HCT116 (cell line): Measurements from ENCODE around the gene NINJ1. TPM values are rescaled to one million over a fixed set of nuclear protein-coding genes. Genes with fewer than 3 reads are reported as not detected.

ENCODE experiments used
- ATAC-seq: fragments of 200-7000 bp; cut with Tn5 transposase; 2 replicates; pipeline ENCODE4 v1.9.1; 2020; ENCODE audit warnings: mild to moderate bottlenecking, moderate library complexity
- BruUV-seq: library from RNA; stranded (reverse); fragments of 400-500 nt; replicated peaks from 2 replicates; lab custom pipeline; 2021; lab: Mats Ljungman, UMichigan
- CTCF ChIA-PET: fragments of 300-600 bp; sonication (Branson Sonifier 250); formaldehyde crosslinking; loops from one replicate; lab custom pipeline; 2021; ENCODE audit warnings: antibody characterized with exemption; lab: Charles Lee
- POLR2A ChIA-PET: fragments of 300-600, 350-600 bp; sonication (Branson Sonifier 250); formaldehyde crosslinking; loops from one replicate; lab custom pipeline; 2021; ENCODE audit warnings: antibody characterized with exemption; lab: Charles Lee
- RAD21 ChIA-PET, 2 experiments: fragments of 300-600 bp; sonication (Branson Sonifier 250); formaldehyde crosslinking; loops; one replicate each; lab custom pipeline; 2023; ENCODE audit warnings: low total read pairs in 2 of 2; ENCODE audit not compliant: uncharacterized antibody in 2 of 2, unreplicated experiment in 2 of 2, low non-redundant PET in 1 of 2; lab: Charles Lee
- DNase-seq: peaks from one replicate; pipeline ENCODE4 v3.0.0-alpha.2; 2010; ENCODE audit warnings: low read depth, low spot score
- H2AFZ ChIP-seq: fragments of 200-600 bp; shearing (Covaris generic), sonication (generic); 2 replicates; pipeline ENCODE4 v1.6.1; 2017; ENCODE audit warnings: low read depth, mixed run types, mixed read lengths, antibody characterized with exemption, low read length; ENCODE audit not compliant: poor library complexity, severe bottlenecking
- H3K27ac ChIP-seq: 2 replicates; pipeline ENCODE4 v1.5.1; 2012; ENCODE audit warnings: low read depth, low read length
- H3K27me3 ChIP-seq: fragments of 200-600 bp; sonication (generic); 2 replicates; pipeline ENCODE4 v1.6.1; 2016; ENCODE audit warnings: mixed run types, low read length, mixed read lengths; ENCODE audit not compliant: insufficient read depth
- H3K36me3 ChIP-seq, 2 experiments: fragments of 200-500 bp in 1 of 2; fragments of 200-600 bp in 1 of 2; sonication (Bioruptor generic) in 1 of 2; sonication (generic) in 1 of 2; 2 replicates each; pipeline versions ENCODE4 v1.5.1 to v1.6.1; 2014 to 2016; ENCODE audit warnings: low read length in 2 of 2, inconsistent platforms in 1 of 2, mixed read lengths in 1 of 2, mixed run types in 1 of 2; ENCODE audit not compliant: insufficient read depth in 2 of 2, control insufficient read depth in 1 of 2
- H3K4me1 ChIP-seq, 2 experiments: fragments of 200-600 bp in 1 of 2; sonication (generic) in 1 of 2; 2 replicates each; pipeline versions ENCODE4 v1.5.1 to v1.6.1; 2012 to 2017; ENCODE audit warnings: low read length in 2 of 2, inconsistent platforms in 1 of 2, mild to moderate bottlenecking in 1 of 2, mixed read lengths in 1 of 2, mixed run types in 1 of 2, moderate library complexity in 1 of 2; ENCODE audit not compliant: insufficient read depth in 2 of 2, control insufficient read depth in 1 of 2
- H3K4me2 ChIP-seq: fragments of 200-600 bp; sonication (generic); 2 replicates; pipeline ENCODE4 v1.6.1; 2017; ENCODE audit warnings: mixed run types, low read length, mixed read lengths
- H3K4me3 ChIP-seq, 2 experiments: fragments of 200-600 bp in 1 of 2; sonication (generic) in 1 of 2; replicated peaks in 1 of 2; 2 replicates each; pipeline ENCODE4 v1.5.1; 2011 to 2016; ENCODE audit warnings: low read length in 2 of 2, control low read depth in 1 of 2, low read depth in 1 of 2, mild to moderate bottlenecking in 1 of 2, mixed read lengths in 1 of 2, mixed run types in 1 of 2
- H3K79me2 ChIP-seq: fragments of 200-600 bp; sonication (generic); 2 replicates; pipeline ENCODE4 v1.6.1; 2017; ENCODE audit warnings: mild to moderate bottlenecking, mixed run types, low read length, moderate library complexity, mixed read lengths; ENCODE audit not compliant: insufficient read depth
- H3K9ac ChIP-seq: fragments of 200-600 bp; sonication (generic); 2 replicates; pipeline ENCODE4 v1.6.1; 2016; ENCODE audit warnings: low read length, mixed read lengths
- H3K9me2 ChIP-seq: fragments of 200-600 bp; sonication (generic), shearing (Covaris generic); 2 replicates; pipeline ENCODE4 v1.6.1; 2017; ENCODE audit warnings: mixed run types, mild to moderate bottlenecking, moderate library complexity; ENCODE audit not compliant: insufficient read depth
- H3K9me3 ChIP-seq, 2 experiments: fragments of 200-500 bp in 1 of 2; fragments of 200-600 bp in 1 of 2; sonication (Bioruptor generic) in 1 of 2; sonication (generic) in 1 of 2; 2 replicates each; pipeline ENCODE4 v1.6.1; 2014 to 2017; ENCODE audit warnings: low read length in 2 of 2, mixed read lengths in 2 of 2, inconsistent platforms in 1 of 2, low read depth in 1 of 2, mild to moderate bottlenecking in 1 of 2, mixed run types in 1 of 2, moderate library complexity in 1 of 2; ENCODE audit not compliant: control insufficient read depth in 1 of 2, insufficient read depth in 1 of 2
- H4K20me1 ChIP-seq: fragments of 200-600 bp; sonication (generic), shearing (Covaris generic); 2 replicates; pipeline ENCODE4 v1.6.1; 2017; ENCODE audit warnings: mixed run types, mild to moderate bottlenecking, moderate library complexity; ENCODE audit not compliant: insufficient read depth
- ATF3 ChIP-seq: IDR thresholded peaks from 2 replicates; pipeline ENCODE4 v1.6.1; 2012
- EGR1 ChIP-seq: IDR thresholded peaks from 2 replicates; pipeline ENCODE4 v1.6.1; 2012; ENCODE audit warnings: low read depth
- EZH2 ChIP-seq: fragments of 200-600 bp; sonication (generic); IDR thresholded peaks from 2 replicates; pipeline ENCODE4 v1.6.1; 2017; ENCODE audit warnings: antibody characterized with exemption, mixed run types
- EZH2phosphoT487 ChIP-seq: fragments of 200-600 bp; IDR thresholded peaks from 2 replicates; pipeline ENCODE4 v1.6.1; 2018; ENCODE audit warnings: antibody characterized with exemption, borderline replicate concordance
- POLR2A ChIP-seq: IDR thresholded peaks from 2 replicates; pipeline ENCODE4 v1.7.0; 2011; ENCODE audit warnings: borderline replicate concordance; ENCODE audit not compliant: insufficient read depth, insufficient read length; ENCODE audit errors: extremely low read depth
- SP1 ChIP-seq: IDR thresholded peaks from 2 replicates; pipeline ENCODE4 v1.6.1; 2012; ENCODE audit warnings: low read depth
- SRF ChIP-seq: IDR thresholded peaks from 2 replicates; pipeline ENCODE4 v1.6.1; 2012; ENCODE audit warnings: low read depth
- YY1 ChIP-seq: IDR thresholded peaks from 2 replicates; pipeline ENCODE4 v1.6.1; 2011; ENCODE audit warnings: low read length, low read depth, moderate library complexity, mild to moderate bottlenecking; ENCODE audit not compliant: insufficient replicate concordance; ENCODE audit errors: extremely low read depth
- ZFX ChIP-seq: fragments of 450-650 bp; IDR thresholded peaks from 2 replicates; pipeline ENCODE4 v1.6.1; 2017
- ZNF274 ChIP-seq: fragments of 200-500 bp; sonication (Bioruptor generic); IDR thresholded peaks from 2 replicates; pipeline ENCODE4 v1.6.1; 2014; ENCODE audit warnings: mild to moderate bottlenecking, low read depth, low read length, inconsistent platforms
- intact Hi-C: fragments of 100-400 bp; cut with micrococcal nuclease; formaldehyde crosslinking; loops from 2 replicates; pipeline ENCODE4 v1.10.0; 2022
- total RNA-seq: library from RNA; stranded (reverse); gene quantifications from one replicate; pipeline ENCODE4 v1.2.1, GENCODE V29; 2021; ENCODE audit not compliant: unreplicated experiment
- TF ChIP-seq, protein P1 (sequence below): IDR thresholded peaks from 2 replicates; pipeline ENCODE4 v1.6.1; 2011; ENCODE audit warnings: mild to moderate bottlenecking, low read length, moderate library complexity; ENCODE audit not compliant: insufficient replicate concordance; ENCODE audit errors: extremely low read depth

NINJ1 gene
- total RNA-seq, 1 experiment from 2014 or later: 34.4 TPM

DNA sequence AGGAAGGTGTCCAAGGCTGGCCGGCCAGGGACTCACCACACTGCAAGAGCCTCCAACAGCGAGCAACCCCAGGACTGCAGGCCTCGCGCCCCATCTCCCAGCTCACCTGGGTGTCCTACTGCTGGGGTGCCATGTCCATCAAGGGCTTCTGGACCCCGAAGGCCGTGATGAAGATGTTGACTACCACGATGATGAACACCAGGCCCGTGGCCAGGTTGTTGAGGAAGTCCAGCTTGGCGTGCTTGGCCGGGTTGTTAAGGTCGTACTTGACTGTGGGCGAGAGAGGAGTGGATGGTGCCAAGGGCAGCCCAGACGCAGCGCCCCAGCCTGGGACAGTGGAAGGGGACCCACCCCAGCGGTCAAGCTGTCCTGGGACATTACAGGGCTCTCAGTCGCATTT lies 9.3 kb downstream of the NINJ1 start:
- Histone ChIP-seq H3K27ac (no peak overlapping the region), H3K36me3 (no peaks in the 10 kb centered on the region; a peak in 1 of 4 replicates), H3K4me2 (no peak overlapping the region)
- no TSS peak for BruUV-seq
- intact Hi-C loops: no loop called here
- RAD21 ChIA-PET: no interaction called here
- TF ChIP-seq EZH2 (no peak), EGR1 (no peak), ZNF274 (no peak), YY1 (no peak), SP1 (no peak), SRF (no peak), ZFX (no peak), ATF3 (no peak), EZH2phosphoT487 (no peak), POLR2A (no peak)
- TF ChIP-seq, protein P1, sequence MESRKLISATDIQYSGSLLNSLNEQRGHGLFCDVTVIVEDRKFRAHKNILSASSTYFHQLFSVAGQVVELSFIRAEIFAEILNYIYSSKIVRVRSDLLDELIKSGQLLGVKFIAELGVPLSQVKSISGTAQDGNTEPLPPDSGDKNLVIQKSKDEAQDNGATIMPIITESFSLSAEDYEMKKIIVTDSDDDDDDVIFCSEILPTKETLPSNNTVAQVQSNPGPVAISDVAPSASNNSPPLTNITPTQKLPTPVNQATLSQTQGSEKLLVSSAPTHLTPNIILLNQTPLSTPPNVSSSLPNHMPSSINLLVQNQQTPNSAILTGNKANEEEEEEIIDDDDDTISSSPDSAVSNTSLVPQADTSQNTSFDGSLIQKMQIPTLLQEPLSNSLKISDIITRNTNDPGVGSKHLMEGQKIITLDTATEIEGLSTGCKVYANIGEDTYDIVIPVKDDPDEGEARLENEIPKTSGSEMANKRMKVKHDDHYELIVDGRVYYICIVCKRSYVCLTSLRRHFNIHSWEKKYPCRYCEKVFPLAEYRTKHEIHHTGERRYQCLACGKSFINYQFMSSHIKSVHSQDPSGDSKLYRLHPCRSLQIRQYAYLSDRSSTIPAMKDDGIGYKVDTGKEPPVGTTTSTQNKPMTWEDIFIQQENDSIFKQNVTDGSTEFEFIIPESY: no peak
- TF ChIP-seq, all 23 proteins: peak for 0
- no peak overlapping the region for H2AFZ ChIP-seq
- no peaks in the 10 kb centered on the region for H4K20me1 ChIP-seq
- no peaks in the 10 kb centered on the region; the same call in 1 of the 2 replicates for H3K79me2 ChIP-seq
- ChIA-PET CTCF (no interaction called here), POLR2A (no interaction called here)
- ATAC-seq: no peak
- no peaks in the 10 kb centered on the region for H3K9me3 ChIP-seq
- peaks cover 20 to 21% of the 10 kb centered on the region in 2 experiments for H3K4me1 ChIP-seq
- no peak overlapping the region for H3K4me3 ChIP-seq
- no peaks in the 10 kb centered on the region for H3K9me2 ChIP-seq
- H3K9ac ChIP-seq: no peak overlapping the region
- no peak for DNase-seq
- H3K27me3 ChIP-seq: no peaks in the 10 kb centered on the region
